Neural cell (in vitro differentiated cells): ENCODE data around the gene AFF3. TPM values are rescaled to one million over a fixed set of nuclear protein-coding genes. Genes with fewer than 3 reads are reported as not detected.

Source experiments
- H2AFZ ChIP-seq: fragments of 200-600, 300-800 bp; sonication (generic), shearing (Covaris generic); 2 replicates; pipeline ENCODE4 v1.6.0; 2014; ENCODE audit warnings: low read depth, mild to moderate bottlenecking, antibody characterized with exemption, low read length, moderate library complexity
- H3F3A ChIP-seq: fragments of 200-600 bp; shearing (Covaris generic); 2 replicates; pipeline ENCODE4 v1.6.1; 2016; ENCODE audit warnings: mild to moderate bottlenecking, moderate library complexity, mixed read lengths, antibody characterized with exemption, low read length; ENCODE audit not compliant: insufficient read depth, poor library complexity, severe bottlenecking
- H3K27ac ChIP-seq: fragments of 200-600, 300-800 bp; sonication (generic), shearing (Covaris generic); 2 replicates; pipeline ENCODE4 v1.5.1; 2014; ENCODE audit warnings: mild to moderate bottlenecking, low read length, moderate library complexity
- H3K27me3 ChIP-seq: fragments of 300-800, 200-600 bp; sonication (generic), shearing (Covaris generic); 2 replicates; pipeline ENCODE4 v1.6.0; 2014; ENCODE audit warnings: mild to moderate bottlenecking, low read depth, low read length, moderate library complexity; ENCODE audit not compliant: insufficient read depth
- H3K36me3 ChIP-seq: fragments of 300-800, 200-600 bp; sonication (generic), shearing (Covaris generic); 2 replicates; pipeline ENCODE4 v1.5.1; 2014; ENCODE audit warnings: mild to moderate bottlenecking, antibody characterized with exemption, low read length, moderate library complexity; ENCODE audit not compliant: insufficient read depth
- H3K4me2 ChIP-seq: fragments of 300-800, 200-600 bp; sonication (generic), shearing (Covaris generic); 2 replicates; pipeline ENCODE4 v1.6.0; 2014; ENCODE audit warnings: mild to moderate bottlenecking, low read length
- H3K4me3 ChIP-seq: fragments of 300-800, 200-600 bp; sonication (generic), shearing (Covaris generic); 2 replicates; pipeline ENCODE4 v1.5.1; 2014; ENCODE audit warnings: mild to moderate bottlenecking, low read length, moderate library complexity
- H3K79me2 ChIP-seq: fragments of 200-600 bp; shearing (Covaris generic); replicated peaks from 2 replicates; pipeline ENCODE4 v1.6.0; 2014; ENCODE audit warnings: mild to moderate bottlenecking, low read length, moderate library complexity; ENCODE audit not compliant: insufficient read depth
- H3K9ac ChIP-seq: fragments of 300-800, 200-600 bp; sonication (generic), shearing (Covaris generic); 2 replicates; pipeline ENCODE4 v1.6.1; 2016; ENCODE audit warnings: mild to moderate bottlenecking, low read length, mixed read lengths
- H3K9me2 ChIP-seq: fragments of 200-600 bp; shearing (Covaris generic); 2 replicates; pipeline ENCODE4 v1.6.1; 2016; ENCODE audit warnings: mild to moderate bottlenecking, low read length, mixed read lengths; ENCODE audit not compliant: insufficient read depth
- H3K9me3 ChIP-seq: fragments of 200-600, 300-800 bp; sonication (generic), shearing (Covaris generic); 2 replicates; pipeline ENCODE4 v1.6.1; 2016; ENCODE audit warnings: mild to moderate bottlenecking, mixed run types, low read length, moderate library complexity, mixed read lengths
- H4K20me1 ChIP-seq: fragments of 200-600 bp; shearing (Covaris generic); 2 replicates; pipeline ENCODE4 v1.6.1; 2016; ENCODE audit warnings: mild to moderate bottlenecking, mixed run types; ENCODE audit not compliant: insufficient read depth
- CTCF ChIP-seq: fragments of 450-650 bp; IDR thresholded peaks from 2 replicates; pipeline ENCODE4 v1.5.1; 2014; ENCODE audit warnings: antibody characterized with exemption, mild to moderate bottlenecking, moderate library complexity; ENCODE audit not compliant: poor library complexity, severe bottlenecking
- EP300 ChIP-seq: fragments of 450-650 bp; conservative IDR thresholded peaks from 2 replicates; pipeline ENCODE4 v1.6.1; 2014; ENCODE audit warnings: antibody characterized with exemption, mild to moderate bottlenecking, moderate library complexity; ENCODE audit not compliant: poor library complexity, severe bottlenecking
- EZH2 ChIP-seq: fragments of 200-600, 300-800 bp; shearing (Covaris generic), sonication (generic); IDR thresholded peaks from 2 replicates; pipeline ENCODE4 v1.6.1; 2014; ENCODE audit warnings: antibody characterized with exemption, low read length, borderline replicate concordance, mild to moderate bottlenecking; ENCODE audit not compliant: insufficient read depth, poor library complexity, severe bottlenecking
- MXI1 ChIP-seq: fragments of 450-650 bp; conservative IDR thresholded peaks from 2 replicates; pipeline ENCODE4 v1.6.1; 2014; ENCODE audit warnings: antibody characterized with exemption, mild to moderate bottlenecking; ENCODE audit not compliant: poor library complexity, severe bottlenecking
- POLR2AphosphoS5 ChIP-seq: IDR thresholded peaks from 2 replicates; pipeline ENCODE4 v1.6.1; 2012
- RAD21 ChIP-seq: fragments of 450-650 bp; conservative IDR thresholded peaks from 2 replicates; pipeline ENCODE4 v1.6.1; 2014; ENCODE audit warnings: antibody characterized with exemption, mild to moderate bottlenecking, moderate library complexity
- SMC3 ChIP-seq: fragments of 450-650 bp; conservative IDR thresholded peaks from 2 replicates; pipeline ENCODE4 v1.6.1; 2014; ENCODE audit warnings: antibody characterized with exemption, mild to moderate bottlenecking, moderate library complexity; ENCODE audit not compliant: poor library complexity
- TAF1 ChIP-seq: IDR thresholded peaks from 2 replicates; pipeline ENCODE4 v1.6.1; 2012; ENCODE audit warnings: low read depth
- polyA plus RNA-seq: library from polyadenylated mRNA; depleted of rRNA; stranded (reverse); fragments of >200 nt; gene quantifications from 2 replicates; pipeline ENCODE4 v1.2.3, GENCODE V29; 2014
- TF ChIP-seq, protein P1 (sequence below): IDR thresholded peaks from 2 replicates; pipeline ENCODE4 v1.6.1; 2012; ENCODE audit warnings: borderline replicate concordance

AFF3 gene
- polyA plus RNA-seq, 1 donor from 2014 or later, result 5.1 TPM

- Histone ChIP-seq H3F3A (no peaks in the 10 kb centered on the region), H3K36me3 (no peaks in the 10 kb centered on the region), H3K27me3 (no peaks in the 10 kb centered on the region), H3K9me3 (no peaks in the 10 kb centered on the region), H3K9me2 (no peaks in the 10 kb centered on the region), H3K9ac (no peak overlapping the region), H3K27ac (no peak overlapping the region), H4K20me1 (no peaks in the 10 kb centered on the region), H3K4me2 (no peak overlapping the region), H3K79me2 (no peaks in the 10 kb centered on the region), H3K4me3 (no peak overlapping the region), H2AFZ (no peak overlapping the region)
- TF ChIP-seq TAF1 (no peak), EP300 (no peak), MXI1 (no peak), CTCF (no peak), SMC3 (no peak), POLR2AphosphoS5 (no peak), EZH2 (no peak), RAD21 (no peak)
- TF ChIP-seq, protein P1, sequence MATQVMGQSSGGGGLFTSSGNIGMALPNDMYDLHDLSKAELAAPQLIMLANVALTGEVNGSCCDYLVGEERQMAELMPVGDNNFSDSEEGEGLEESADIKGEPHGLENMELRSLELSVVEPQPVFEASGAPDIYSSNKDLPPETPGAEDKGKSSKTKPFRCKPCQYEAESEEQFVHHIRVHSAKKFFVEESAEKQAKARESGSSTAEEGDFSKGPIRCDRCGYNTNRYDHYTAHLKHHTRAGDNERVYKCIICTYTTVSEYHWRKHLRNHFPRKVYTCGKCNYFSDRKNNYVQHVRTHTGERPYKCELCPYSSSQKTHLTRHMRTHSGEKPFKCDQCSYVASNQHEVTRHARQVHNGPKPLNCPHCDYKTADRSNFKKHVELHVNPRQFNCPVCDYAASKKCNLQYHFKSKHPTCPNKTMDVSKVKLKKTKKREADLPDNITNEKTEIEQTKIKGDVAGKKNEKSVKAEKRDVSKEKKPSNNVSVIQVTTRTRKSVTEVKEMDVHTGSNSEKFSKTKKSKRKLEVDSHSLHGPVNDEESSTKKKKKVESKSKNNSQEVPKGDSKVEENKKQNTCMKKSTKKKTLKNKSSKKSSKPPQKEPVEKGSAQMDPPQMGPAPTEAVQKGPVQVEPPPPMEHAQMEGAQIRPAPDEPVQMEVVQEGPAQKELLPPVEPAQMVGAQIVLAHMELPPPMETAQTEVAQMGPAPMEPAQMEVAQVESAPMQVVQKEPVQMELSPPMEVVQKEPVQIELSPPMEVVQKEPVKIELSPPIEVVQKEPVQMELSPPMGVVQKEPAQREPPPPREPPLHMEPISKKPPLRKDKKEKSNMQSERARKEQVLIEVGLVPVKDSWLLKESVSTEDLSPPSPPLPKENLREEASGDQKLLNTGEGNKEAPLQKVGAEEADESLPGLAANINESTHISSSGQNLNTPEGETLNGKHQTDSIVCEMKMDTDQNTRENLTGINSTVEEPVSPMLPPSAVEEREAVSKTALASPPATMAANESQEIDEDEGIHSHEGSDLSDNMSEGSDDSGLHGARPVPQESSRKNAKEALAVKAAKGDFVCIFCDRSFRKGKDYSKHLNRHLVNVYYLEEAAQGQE, result no peak
Measured at GRCh38 chr2:100059638-100060037, 82.8 kb downstream of the AFF3 start.

GRCh38 chr2:100057901-100058261, 84.5 kb downstream of the AFF3 start:
- H3K4me2 ChIP-seq, result no peak overlapping the region
- no peaks in the 10 kb centered on the region for H4K20me1 ChIP-seq
- no peaks in the 10 kb centered on the region for H3K27me3 ChIP-seq
- H2AFZ ChIP-seq, result no peak overlapping the region
- H3K9me2 ChIP-seq, result no peaks in the 10 kb centered on the region
- no peaks in the 10 kb centered on the region for H3K36me3 ChIP-seq
- TF ChIP-seq RAD21, result no peak
- H3K9me3 ChIP-seq, result no peaks in the 10 kb centered on the region
- H3F3A ChIP-seq, result no peaks in the 10 kb centered on the region
- H3K27ac ChIP-seq, result no peak overlapping the region
- H3K4me3 ChIP-seq, result no peak overlapping the region
- no peak overlapping the region for H3K9ac ChIP-seq
- no peaks in the 10 kb centered on the region for H3K79me2 ChIP-seq

- H3K27me3 ChIP-seq, result no peaks in the 10 kb centered on the region
- H2AFZ ChIP-seq, result no peak overlapping the region
- H3K79me2 ChIP-seq, result no peaks in the 10 kb centered on the region
Measured at GRCh38 chr2:100054426-100054825, 88.0 kb downstream of the AFF3 start.

More at GRCh38 chr2:100054426-100054825, 88.0 kb downstream of the AFF3 start:
- Histone ChIP-seq H3K9me3 (no peaks in the 10 kb centered on the region), H3K4me3 (no peak overlapping the region), H3K4me2 (no peak overlapping the region), H3K36me3 (no peaks in the 10 kb centered on the region), H3K9ac (no peak overlapping the region), H3K9me2 (no peaks in the 10 kb centered on the region), H3K27ac (no peak overlapping the region), H4K20me1 (no peaks in the 10 kb centered on the region), H3F3A (no peaks in the 10 kb centered on the region)
- TF ChIP-seq SMC3 (no peak), POLR2AphosphoS5 (no peak), MXI1 (no peak), RAD21 (no peak), TAF1 (no peak), EZH2 (no peak), CTCF (no peak), EP300 (no peak)
- TF ChIP-seq, protein P1, result no peak
